Measurements from ENCODE around the gene NTN3. TPM values are rescaled to one million over a fixed set of nuclear protein-coding genes. Genes with fewer than 3 reads are reported as not detected.

NTN3 gene
- total RNA-seq (1 to 10 TPM in 2 of 9 donors, under 1 TPM in 6, not detected in 1; 0.16 to 1.5 (median 0.30) TPM), polyA plus RNA-seq (under 1 TPM in 1 of 3 donors, not detected in 2; 0.88 TPM)
- long read RNA-seq, donor 1, result 0 reads
- long read RNA-seq, donor 2, result 0 reads
- long read RNA-seq, donor 3, result 0 reads
- long read RNA-seq, donor 4, result 0 reads
- long read RNA-seq, donor 5, result 0 reads
- long read RNA-seq, donor 6, result 0 reads
- long read RNA-seq, donor 7, result 0 reads
- long read RNA-seq, donor 8, result 0 reads
- long read RNA-seq, donor 9, result 0 reads
- long read RNA-seq, donor 10, result 0 reads

DNA sequence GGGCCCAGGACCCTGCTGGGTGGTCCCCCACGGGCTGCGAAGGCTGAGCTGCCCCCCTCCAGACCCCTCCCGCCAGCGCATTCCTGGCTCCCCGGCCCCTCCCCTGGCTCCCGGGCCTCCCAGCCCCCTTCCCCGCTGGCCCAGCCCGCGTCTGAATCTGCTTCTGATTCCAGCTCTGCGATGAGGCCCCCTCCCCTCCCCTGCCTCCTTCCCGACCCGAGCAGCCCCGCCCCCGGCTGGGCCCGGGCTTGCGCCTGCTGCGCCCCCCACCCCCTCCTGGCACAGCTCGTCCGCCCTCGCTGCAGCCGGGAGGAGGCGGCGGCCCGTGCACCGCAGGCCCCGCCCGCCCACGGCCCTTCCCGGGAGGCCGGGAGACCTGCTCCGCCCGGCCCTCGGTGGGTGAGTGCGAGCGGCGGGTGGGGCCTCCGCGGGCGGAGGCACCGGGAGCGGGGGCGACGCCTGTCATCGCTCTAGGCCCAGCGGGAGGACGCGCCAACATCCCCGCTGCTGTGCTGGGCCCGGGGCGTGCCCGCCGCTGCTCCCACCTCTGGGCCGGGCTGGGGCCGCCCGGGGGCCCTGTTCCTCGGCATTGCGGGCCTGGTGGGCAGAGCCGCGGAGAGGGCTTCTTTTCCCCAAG is at the start of gene NTN3:
NTN3 (plus strand) TSS at position 282 of the 637 bp plus-strand sequence. CDS start 405 bp downstream, outside the sequence.
- peak in 1 of 7 donors; percentile 24 for DNase-seq
- H3K27me3 ChIP-seq, result peaks cover 17% of the 10 kb centered on the region
- H3K4me3 ChIP-seq, result peak within 1 kb of the TSS in 1 of 4 donors; percentile 32
- 0 to 2% (median 1%) methylated on average over 1 to 59 of the region's 59 CpGs; no CpG with 5 or more reads in 1 of the 4 donors for WGBS, 4 donors
- no peaks in the 10 kb centered on the region for H3K36me3 ChIP-seq (replicated peaks in 1 of 2)
- peaks cover 37 to 61% of the 10 kb centered on the region in 2 donors for H3K4me1 ChIP-seq (replicated peaks in 1 of 2)
- no peaks in the 10 kb centered on the region for H3K9me3 ChIP-seq (replicated peaks in 1 of 3)
- TF ChIP-seq POLR2A (IDR thresholded peaks at IDR 0.05), result no peak
- TF ChIP-seq, protein P1, sequence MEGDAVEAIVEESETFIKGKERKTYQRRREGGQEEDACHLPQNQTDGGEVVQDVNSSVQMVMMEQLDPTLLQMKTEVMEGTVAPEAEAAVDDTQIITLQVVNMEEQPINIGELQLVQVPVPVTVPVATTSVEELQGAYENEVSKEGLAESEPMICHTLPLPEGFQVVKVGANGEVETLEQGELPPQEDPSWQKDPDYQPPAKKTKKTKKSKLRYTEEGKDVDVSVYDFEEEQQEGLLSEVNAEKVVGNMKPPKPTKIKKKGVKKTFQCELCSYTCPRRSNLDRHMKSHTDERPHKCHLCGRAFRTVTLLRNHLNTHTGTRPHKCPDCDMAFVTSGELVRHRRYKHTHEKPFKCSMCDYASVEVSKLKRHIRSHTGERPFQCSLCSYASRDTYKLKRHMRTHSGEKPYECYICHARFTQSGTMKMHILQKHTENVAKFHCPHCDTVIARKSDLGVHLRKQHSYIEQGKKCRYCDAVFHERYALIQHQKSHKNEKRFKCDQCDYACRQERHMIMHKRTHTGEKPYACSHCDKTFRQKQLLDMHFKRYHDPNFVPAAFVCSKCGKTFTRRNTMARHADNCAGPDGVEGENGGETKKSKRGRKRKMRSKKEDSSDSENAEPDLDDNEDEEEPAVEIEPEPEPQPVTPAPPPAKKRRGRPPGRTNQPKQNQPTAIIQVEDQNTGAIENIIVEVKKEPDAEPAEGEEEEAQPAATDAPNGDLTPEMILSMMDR (IDR thresholded peaks at IDR 0.05), result no peak
- intact Hi-C loops (cut with DNase I), result no loop called here
- peak within 1 kb of the TSS in 1 of 5 donors; percentile 8 for H3K27ac ChIP-seq

DNA sequence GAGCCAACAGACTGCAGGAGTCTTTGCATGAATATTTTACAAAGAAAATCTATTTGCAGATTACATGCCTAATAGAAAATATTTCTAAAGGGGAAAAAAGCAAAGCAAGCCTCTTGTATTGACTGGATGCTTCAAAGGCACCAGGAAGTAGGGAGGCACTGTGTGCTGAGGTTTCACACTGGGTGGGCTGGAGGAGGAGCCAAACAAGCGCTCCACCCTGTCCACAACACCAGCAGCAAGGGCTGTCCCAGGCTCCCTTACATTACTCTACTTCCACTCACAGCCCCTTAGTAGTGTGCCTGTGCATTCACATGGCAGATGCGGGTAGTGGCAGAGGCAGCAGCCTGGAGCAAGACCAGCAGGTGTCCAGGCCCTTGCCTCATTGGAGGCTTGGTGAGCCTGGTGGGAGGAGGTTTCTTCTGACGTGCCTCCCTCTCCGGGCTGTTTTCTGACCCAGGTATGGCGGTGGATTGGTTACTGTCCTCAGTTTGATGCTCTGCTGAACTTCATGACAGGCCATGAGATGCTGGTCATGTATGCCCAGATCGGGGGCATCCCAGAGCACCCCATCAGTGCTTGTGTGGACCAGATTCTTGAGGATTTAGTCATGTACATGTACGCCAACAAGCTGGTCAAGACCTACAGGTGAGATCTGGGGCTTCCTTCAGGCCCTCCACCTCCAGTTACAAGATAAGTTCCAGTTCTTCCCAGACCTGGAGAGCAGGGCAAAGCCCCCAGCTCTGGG is 48.8 kb upstream of the NTN3 start:
- Histone ChIP-seq H3K27ac (no peak overlapping the region), H3K27me3 (no peaks in the 10 kb centered on the region), H3K36me3 (replicated peaks in 1 of 2) (no peaks in the 10 kb centered on the region), H3K9me3 (replicated peaks in 1 of 3) (no peaks in the 10 kb centered on the region), H3K4me3 (no peak overlapping the region), H3K4me1 (replicated peaks in 1 of 2) (no peaks in the 10 kb centered on the region)
- 84 to 90% (median 88%) methylated on average over 6 to 7 of the region's 7 CpGs for WGBS, 4 donors
- TF ChIP-seq POLR2A (IDR thresholded peaks at IDR 0.05), result no peak
- TF ChIP-seq, protein P1 (IDR thresholded peaks at IDR 0.05), result no peak
- no peak for DNase-seq
- intact Hi-C loops (cut with DNase I), result loop anchor here in 1 of 2 donors (10.0 kb wide), 1 partner anchor 83 kb away; no protein-coding TSS in a partner anchor

DNA sequence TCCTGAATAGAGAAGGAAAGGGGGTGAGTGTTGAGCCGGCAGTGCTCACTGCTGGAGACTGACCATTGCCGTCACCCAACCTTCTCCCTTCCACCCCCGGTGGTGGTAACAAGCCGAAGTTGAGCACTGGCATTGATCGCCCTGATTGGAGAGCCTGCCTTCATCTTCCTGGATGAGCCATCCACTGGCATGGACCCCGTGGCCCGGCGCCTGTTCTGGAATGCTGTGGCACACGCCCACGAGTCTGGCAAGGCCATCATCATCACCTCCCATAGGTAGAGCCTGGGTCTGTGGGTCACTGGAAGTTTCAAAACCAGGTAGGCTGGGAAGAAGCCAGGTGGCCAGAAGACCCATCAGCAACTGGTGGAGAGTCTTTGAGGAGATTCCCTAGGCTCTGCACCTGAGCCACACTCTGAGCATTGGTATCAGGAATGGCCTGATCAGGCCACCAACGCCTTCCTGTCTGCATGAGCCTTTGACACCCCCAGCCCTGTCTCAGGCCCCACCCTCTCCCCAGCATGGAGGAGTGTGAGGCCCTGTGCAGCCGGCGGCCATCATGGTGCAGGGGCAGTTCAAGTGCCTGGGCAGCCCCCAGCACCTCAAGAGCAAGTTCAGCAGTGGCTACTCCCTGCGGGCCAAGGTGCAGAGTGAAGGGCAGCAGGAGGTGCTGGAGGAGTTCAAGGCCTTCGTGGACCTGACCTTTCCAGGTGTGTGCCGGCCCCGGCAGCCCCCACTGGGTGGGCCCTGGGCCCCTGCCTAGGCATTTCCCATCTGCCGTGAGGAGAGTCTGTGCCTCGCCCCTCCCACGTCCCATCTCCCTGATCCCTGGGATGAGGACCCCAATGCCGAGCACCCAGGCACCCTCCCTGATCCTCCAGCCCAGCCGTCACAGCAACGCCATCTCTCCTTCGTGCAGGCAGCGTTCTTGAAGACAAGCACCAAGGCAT is 46.8 kb upstream of the NTN3 start:
- no peaks in the 10 kb centered on the region for H3K4me1 ChIP-seq (replicated peaks in 1 of 2)
- H3K27ac ChIP-seq, result no peak overlapping the region
- 94 to 95% (median 94%) methylated on average over 16 to 25 of the region's 25 CpGs for WGBS, 4 donors
- no peaks in the 10 kb centered on the region for H3K27me3 ChIP-seq
- no peaks in the 10 kb centered on the region for H3K36me3 ChIP-seq (replicated peaks in 1 of 2)
- no peak for DNase-seq
- intact Hi-C loops (cut with DNase I), result loop anchor here (5.0 to 10.0 kb wide), 2 partner anchors 80 to 82 kb away; partner anchors contain the start of gene ABCA3 (in 2 of the 2)
- no peak overlapping the region for H3K4me3 ChIP-seq
- H3K9me3 ChIP-seq (replicated peaks in 1 of 3), result no peaks in the 10 kb centered on the region
- no peak for TF ChIP-seq POLR2A (IDR thresholded peaks at IDR 0.05)

DNA sequence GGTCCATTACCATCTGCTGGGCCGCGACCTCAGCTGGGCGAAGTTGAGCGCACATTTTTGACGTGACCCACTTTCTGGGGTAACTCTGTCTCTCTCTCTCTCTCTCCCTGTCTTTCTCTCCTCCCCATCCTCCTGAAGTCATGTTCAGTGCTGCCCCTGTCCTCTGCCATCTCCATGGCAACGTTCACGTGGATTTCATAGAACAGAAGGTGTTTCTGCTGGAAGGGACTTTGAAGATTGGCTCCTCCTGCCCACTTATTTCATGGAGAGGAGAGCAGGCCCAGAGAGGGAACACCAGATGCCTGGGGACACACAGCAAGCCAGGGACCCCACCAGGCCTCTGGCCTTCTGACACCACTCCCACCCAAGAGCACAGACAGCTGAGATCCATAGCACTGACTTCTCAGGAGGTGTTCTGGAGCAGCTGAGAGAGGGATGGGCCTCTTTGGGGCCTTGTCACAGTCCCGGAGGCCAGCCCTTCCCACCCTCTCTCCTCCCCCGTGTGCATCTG is 46.0 kb upstream of the NTN3 start:
- no peak overlapping the region for H3K27ac ChIP-seq
- peaks cover 0 to 5% of the 10 kb centered on the region in 2 donors for H3K4me1 ChIP-seq (replicated peaks in 1 of 2)
- H3K27me3 ChIP-seq, result no peaks in the 10 kb centered on the region
- intact Hi-C loops (cut with DNase I), result loop anchor here (5.0 to 10.0 kb wide), 2 partner anchors 80 to 83 kb away; partner anchors contain the start of gene ABCA3 (in 2 of the 2)
- no peaks in the 10 kb centered on the region for H3K9me3 ChIP-seq (replicated peaks in 1 of 3)
- DNase-seq, result no peak
- TF ChIP-seq, protein P1 (IDR thresholded peaks at IDR 0.05), result no peak
- TF ChIP-seq POLR2A (IDR thresholded peaks at IDR 0.05), result no peak
- WGBS, 4 donors, result 90 to 95% (median 91%) methylated on average over 7 to 9 of the region's 9 CpGs
- H3K4me3 ChIP-seq, result no peak overlapping the region
- no peaks in the 10 kb centered on the region for H3K36me3 ChIP-seq (replicated peaks in 1 of 2)
